Prostate gland (tissue), 2 donors: ENCODE measurements around the gene MFAP3.

ENCODE experiments used
- POLR2A ChIP-seq: fragments of 450-650 bp; IDR thresholded peaks from one replicate; pipeline ENCODE4 v1.6.1; 2016; ENCODE audit warnings: antibody characterized with exemption, mild to moderate bottlenecking
- POLR2AphosphoS5 ChIP-seq: sonication (generic); formaldehyde crosslinking; IDR thresholded peaks from one replicate; pipeline ENCODE4 v1.6.1; 2017; ENCODE audit warnings: antibody characterized with exemption
- TF ChIP-seq, protein P1 (sequence below), 4 experiments: fragments of 200-600 bp in 2 of 4; fragments of 450-650 bp in 2 of 4; sonication (generic) in 2 of 4; IDR thresholded peaks; 1 replicate in 3 of 4; 2 replicates in 1 of 4; pipeline ENCODE4 v1.5.1; 2016 to 2019; ENCODE audit warnings: antibody characterized with exemption in 4 of 4, mild to moderate bottlenecking in 2 of 4, moderate library complexity in 2 of 4

GRCh38 chr5:154000703-154001102, 38.1 kb upstream of the MFAP3 start:
- TF ChIP-seq POLR2A (no peak), POLR2AphosphoS5 (no peak)
- TF ChIP-seq, protein P1, sequence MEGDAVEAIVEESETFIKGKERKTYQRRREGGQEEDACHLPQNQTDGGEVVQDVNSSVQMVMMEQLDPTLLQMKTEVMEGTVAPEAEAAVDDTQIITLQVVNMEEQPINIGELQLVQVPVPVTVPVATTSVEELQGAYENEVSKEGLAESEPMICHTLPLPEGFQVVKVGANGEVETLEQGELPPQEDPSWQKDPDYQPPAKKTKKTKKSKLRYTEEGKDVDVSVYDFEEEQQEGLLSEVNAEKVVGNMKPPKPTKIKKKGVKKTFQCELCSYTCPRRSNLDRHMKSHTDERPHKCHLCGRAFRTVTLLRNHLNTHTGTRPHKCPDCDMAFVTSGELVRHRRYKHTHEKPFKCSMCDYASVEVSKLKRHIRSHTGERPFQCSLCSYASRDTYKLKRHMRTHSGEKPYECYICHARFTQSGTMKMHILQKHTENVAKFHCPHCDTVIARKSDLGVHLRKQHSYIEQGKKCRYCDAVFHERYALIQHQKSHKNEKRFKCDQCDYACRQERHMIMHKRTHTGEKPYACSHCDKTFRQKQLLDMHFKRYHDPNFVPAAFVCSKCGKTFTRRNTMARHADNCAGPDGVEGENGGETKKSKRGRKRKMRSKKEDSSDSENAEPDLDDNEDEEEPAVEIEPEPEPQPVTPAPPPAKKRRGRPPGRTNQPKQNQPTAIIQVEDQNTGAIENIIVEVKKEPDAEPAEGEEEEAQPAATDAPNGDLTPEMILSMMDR (IDR thresholded peaks at IDR 0.05), result no peak
